SW 1271 (cell line): ENCODE results near the gene STARD3.

Experiments
- DNase-seq, 2 experiments: peaks; one replicate each; lab custom pipeline; 2025; lab: John Stamatoyannopoulos, UW

Gene STARD3

GRCh38 chr17:39672522-39673334, 35.8 kb downstream of the STARD3 start:
- no peak for DNase-seq

GRCh38 chr17:39673335-39674081, 36.6 kb downstream of the STARD3 start:
- no peak for DNase-seq

GRCh38 chr17:39674179-39674578, 37.2 kb downstream of the STARD3 start:
- no peak for DNase-seq

- DNase-seq = no peak
Observed at GRCh38 chr17:39674702-39675389, 37.9 kb downstream of the STARD3 start.

GRCh38 chr17:39675390-39676082, 38.6 kb downstream of the STARD3 start:
- DNase-seq = no peak

- DNase-seq = no peak
Observed at GRCh38 chr17:39676198-39676819, 39.4 kb downstream of the STARD3 start.

- no peak for DNase-seq
Observed at GRCh38 chr17:39677072-39677471, 40.1 kb downstream of the STARD3 start.

GRCh38 chr17:39677542-39678339, 40.8 kb downstream of the STARD3 start:
- no peak for DNase-seq

GRCh38 chr17:39678340-39679116, 41.6 kb downstream of the STARD3 start:
- DNase-seq = no peak

GRCh38 chr17:39679521-39680192, 42.7 kb downstream of the STARD3 start:
- no peak for DNase-seq

- no peak for DNase-seq
Observed at GRCh38 chr17:39683295-39683939, 46.5 kb downstream of the STARD3 start.

- no peak for DNase-seq
Observed at GRCh38 chr17:39684369-39685192, 47.6 kb downstream of the STARD3 start.

GRCh38 chr17:39687101-39687545, 50.2 kb downstream of the STARD3 start:
- no peak for DNase-seq

- no peak for DNase-seq
Observed at GRCh38 chr17:39687546-39688474, 50.9 kb downstream of the STARD3 start, which contains the start of gene PGAP3. Gene PGAP3 (minus strand): TSS chr17:39688057. CDS start chr17:39688014, 43 bp downstream.

GRCh38 chr17:39688475-39688835, 51.5 kb downstream of the STARD3 start:
- DNase-seq = no peak

GRCh38 chr17:39688945-39689344, 52.0 kb downstream of the STARD3 start:
- DNase-seq = no peak

GRCh38 chr17:39694593-39694992, 57.6 kb downstream of the STARD3 start:
- no peak for DNase-seq
